Spleen (tissue), 7 donors: ENCODE data around the gene FAM3B.
"Not testable (repeated sequence)": the region's sequence is repeated elsewhere in the genome, so short reads cannot be mapped to it uniquely, and the experiment has no call there.

Experiments used
- CTCF ChIP-seq, 11 experiments: fragments of 200-600 bp in 7 of 11; fragments of 450-650 bp in 4 of 11; sonication (generic) in 4 of 11; IDR thresholded peaks in 8 of 11; conservative IDR thresholded peaks in 3 of 11; 1 replicate in 7 of 11; 2 replicates in 4 of 11; pipeline versions ENCODE4 v1.4.0 to v1.8.0; 2016 to 2021; ENCODE audit warnings: antibody characterized with exemption in 11 of 11, inconsistent platforms in 4 of 11, mild to moderate bottlenecking in 1 of 11
- POLR2A ChIP-seq, 3 donors: fragments of 450-650 bp; IDR thresholded peaks; one replicate each; pipeline ENCODE4 v1.5.1; 2017; ENCODE audit warnings: antibody characterized with exemption in 3 of 3, mild to moderate bottlenecking in 1 of 3
- donor health status: DM: no; HTN: no; CAD: no; lungs with moderate emphysema.
- donor health status: DM: no; HTN: no; CAD: no.
- donor health status: DM: no; HTN: no; CAD: no.

GRCh38 chr21:41359754-41360071 lies 43.1 kb downstream of the FAM3B start:
- TF ChIP-seq CTCF (IDR thresholded peaks at IDR 0.05 in 8 of 11, conservative IDR thresholded peaks at IDR 0.05 in 3 of 11); POLR2A (IDR thresholded peaks at IDR 0.05): not testable (repeated sequence)
